SH-SY5Y (cell line): ENCODE results near the gene EDEM3.
A peak's percentile ranks its signal among the peaks of the same experiment; 100 is the strongest.

ENCODE experiments used
- GATA2 ChIP-seq: IDR thresholded peaks from 2 replicates; pipeline ENCODE4 v1.6.1; 2011; ENCODE audit warnings: mild to moderate bottlenecking, low read depth, low read length
- GATA3 ChIP-seq: IDR thresholded peaks from 2 replicates; pipeline ENCODE4 v1.6.1; 2011; ENCODE audit warnings: low read depth, mild to moderate bottlenecking, low read length, moderate library complexity

The EDEM3 gene

DNA sequence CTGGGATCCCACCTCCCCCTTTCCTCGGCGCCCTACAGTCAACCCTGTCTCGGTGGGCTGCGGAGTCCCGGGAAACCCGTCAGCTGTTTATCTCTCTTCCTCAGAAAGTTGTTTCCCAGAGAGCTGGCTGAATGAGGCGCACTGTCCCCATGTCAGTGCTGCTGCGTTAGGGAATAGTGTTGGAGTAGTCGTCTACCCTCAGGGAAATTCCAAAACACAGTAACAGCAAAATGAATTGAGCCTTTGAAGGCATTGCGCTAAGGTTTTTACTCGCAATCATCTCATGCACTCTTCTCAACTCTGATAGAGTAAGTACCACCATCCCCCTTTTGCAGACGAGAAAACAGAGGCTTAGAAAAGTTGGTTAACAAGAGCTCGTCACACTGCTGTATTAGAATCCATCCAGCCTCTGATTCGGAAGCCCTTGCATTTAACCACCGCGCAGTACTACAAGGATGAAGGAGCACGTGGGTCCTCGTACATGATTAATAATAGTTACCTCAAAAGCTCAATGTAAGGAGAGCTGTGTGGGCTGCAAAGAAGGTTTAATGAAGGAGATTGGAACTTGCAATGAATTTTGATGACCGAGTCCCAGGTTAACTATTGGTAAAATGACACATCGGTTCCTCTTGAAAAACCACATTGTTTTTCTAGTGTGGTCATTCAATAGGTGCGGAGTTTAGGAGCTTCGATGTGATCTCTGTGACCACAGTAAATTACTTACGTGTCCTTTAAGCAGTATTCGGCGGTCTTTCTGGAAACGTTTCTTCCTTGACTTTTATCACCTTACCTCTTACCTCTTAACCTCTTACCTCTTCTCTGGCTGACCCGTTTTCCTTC, 788 bp upstream of the EDEM3 start:
- TF ChIP-seq GATA2 (no peak), GATA3 (no peak)

DNA sequence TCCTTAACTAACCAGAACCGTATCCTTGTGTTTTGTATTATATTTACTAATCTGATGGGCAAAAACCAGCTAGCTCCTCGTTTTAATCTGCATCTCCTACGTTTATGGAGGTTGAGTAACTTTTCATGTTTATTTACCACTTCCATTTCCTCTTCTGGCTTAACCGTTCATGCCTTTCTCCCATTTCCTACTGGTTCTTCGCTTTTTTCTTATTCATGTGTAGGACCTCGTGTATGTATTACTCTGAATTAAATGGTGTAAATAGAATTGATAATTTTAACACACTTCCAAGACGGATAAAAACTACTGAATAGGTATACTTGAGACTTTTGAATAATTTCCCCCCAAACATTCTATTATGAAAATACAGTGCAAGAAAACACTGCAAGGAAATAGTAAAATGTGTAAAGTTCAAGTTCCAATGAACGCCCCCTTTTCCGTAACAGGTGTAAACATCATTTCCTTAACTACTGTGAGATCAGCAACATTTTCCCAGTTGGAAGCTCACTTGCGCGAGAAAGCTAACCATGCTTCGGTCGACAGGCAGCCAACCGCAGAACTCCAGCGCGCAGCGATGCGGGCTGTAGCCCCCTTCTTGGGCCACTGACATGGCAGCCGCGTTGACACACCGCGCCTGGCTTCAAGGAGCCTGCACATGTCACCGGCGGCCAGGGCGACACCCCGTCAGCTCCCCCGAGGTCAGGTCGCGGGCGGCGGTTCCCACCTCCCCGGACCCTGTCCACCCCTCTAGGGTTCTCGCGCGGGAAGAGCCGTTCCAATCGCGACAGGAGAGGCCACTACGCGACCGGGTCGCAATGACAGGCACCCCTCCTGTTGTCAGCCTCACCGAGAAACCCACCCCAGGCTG, 816 bp downstream of the EDEM3 start:
- TF ChIP-seq GATA2 (no peak; the same call in 1 of the 2 replicates), GATA3 (no peak)

DNA sequence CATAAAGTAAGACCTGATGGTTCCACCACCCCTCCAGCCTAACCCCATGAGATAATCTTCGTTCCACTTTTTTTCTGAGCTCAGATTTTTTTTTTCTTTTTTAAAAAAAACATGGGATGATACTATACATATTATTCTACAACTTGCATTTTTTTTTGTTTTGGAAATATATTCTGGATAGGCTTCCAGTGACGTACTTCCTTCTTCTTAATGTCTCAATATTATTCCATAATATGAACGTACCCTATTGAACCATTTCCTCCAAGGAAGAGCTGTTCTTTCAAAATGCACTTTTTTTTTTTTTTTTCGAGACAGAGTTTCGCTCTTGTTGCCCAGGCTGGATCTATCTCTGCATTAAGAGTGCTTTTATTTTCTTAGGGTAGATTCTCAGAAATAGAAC, 1.5 kb downstream of the EDEM3 start:
- TF ChIP-seq GATA2 (no peak), GATA3 (no peak)

DNA sequence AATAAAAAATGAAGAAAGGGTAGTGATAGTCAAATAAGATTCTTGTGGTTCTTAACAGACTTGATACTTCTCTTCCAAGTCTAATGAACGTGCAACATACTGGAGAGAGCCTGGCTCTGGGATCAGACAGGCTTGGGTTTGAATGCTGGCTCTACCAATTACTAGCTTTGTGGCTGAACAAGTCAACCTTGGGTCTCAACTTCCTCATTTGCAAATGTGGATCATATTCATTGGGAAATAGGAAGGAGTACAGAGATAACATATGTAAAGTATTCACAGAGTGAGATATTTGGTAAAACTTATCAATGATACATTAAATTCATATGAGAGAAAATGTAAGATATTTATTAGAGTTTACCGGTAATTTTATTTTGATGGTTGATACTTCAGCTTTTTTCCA, 2.0 kb downstream of the EDEM3 start:
- TF ChIP-seq GATA3 (no peak), GATA2 (no peak)

DNA sequence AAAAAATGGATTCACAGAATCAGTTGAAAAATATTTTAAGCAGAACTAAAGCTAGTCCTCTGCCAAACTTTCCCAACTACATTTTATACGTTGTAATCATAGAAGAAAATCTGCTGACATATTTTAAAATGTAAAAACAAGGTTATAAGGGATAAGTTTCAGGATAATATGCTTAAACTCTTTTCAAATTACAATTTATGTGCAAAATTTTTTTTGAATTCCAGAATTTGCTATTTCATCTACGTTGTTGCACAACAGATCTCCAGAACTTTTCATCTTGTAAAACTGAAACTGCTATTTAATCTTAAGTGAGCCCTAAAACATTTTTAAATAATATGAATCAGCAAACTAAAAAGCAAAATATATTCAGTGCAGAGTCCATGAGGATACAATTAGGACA, 5.9 kb downstream of the EDEM3 start:
- TF ChIP-seq GATA2 (no peak), GATA3 (no peak)

DNA sequence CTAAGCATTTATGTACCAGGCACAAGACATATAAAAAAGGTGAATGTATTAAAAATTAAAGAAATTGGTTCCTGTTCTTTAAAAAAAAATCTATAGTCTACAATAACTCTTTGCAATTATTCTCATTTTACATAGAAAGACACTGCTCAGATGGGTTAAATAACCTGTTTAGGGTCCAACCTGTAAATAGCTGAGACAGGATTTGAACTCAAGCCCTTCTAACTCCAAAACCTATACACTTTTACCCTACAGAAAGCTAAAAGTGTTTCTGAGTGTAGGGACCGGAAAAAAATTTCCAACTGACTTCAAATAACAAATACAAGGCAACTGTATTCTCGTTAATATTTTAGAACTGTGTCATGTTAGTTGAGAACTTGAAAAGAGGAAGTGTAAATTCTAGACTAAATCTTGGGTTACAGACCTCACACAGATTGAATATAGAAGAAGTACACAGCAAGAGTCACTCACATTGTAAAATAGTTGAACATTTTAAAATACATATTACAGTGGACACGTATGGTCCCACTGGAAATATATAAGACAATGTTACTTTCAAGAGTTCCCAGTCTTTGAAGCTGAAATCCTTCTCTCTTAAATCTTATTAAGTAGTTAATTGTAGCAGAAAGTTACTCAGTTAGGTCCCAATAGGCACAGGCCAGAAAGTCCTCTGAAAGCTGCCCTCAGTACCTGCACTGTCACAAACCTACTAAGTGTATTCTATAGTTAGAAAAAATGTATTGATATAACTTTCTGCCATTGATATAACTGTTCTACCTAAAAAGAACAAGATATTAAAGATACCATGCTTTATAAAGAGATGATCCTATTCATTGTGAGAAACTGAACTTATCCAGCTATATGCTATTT, 7.3 kb downstream of the EDEM3 start:
- TF ChIP-seq GATA2 (no peak), GATA3 (no peak)

DNA sequence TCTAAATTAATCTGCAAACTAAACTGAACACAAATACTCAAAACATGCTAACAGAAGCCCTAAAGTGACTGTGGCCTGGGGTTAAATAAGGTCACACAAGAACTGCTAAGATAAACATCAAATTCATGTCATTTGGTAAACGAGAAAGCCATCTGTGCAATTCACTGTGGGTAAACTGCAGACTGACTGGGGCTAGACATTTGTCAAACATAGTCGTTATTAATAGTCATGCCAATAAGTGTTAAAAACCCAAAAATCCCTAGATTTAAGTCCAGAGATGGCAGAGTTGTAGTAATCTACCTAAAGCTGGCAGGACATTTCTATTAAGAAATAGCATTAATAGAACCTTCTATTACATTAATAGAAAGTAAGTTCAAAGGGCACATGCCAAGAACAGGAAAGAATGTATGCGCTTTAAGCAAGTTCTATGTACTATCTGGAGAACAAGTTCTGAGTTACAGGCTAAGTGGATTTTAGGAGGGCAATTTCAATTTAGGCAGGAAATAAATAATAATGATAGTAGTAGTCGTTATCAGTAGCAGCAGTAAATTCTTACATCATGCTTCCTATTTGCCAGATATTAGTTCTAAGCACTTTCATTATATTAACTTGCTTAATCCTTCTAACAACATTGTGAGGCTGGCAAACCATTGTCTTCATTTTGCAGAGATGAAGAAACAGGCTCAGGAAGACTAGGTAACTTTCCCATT, 8.6 kb downstream of the EDEM3 start:
- TF ChIP-seq GATA3 (peak; percentile 77), GATA2 (peak; percentile 68; the same call in 1 of the 2 replicates)

DNA sequence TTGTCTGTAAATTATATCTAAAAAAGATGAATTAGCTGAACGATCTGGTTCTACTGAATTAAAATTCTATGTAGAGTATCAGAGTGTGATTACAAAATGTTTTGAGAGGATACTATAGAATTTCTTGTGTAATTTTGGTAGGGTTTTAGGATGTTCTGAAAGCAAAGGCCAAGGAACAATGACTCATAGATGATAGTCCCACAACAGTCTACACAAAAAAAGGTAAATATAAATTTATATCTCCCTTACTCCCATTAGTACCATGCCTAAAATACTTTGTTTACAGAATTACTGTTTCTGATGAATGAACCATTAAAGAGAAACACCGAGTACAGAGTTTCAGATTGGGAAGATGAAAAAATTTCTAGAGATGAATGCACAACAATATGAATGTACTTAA, 9.5 kb downstream of the EDEM3 start:
- TF ChIP-seq GATA3 (no peak), GATA2 (no peak)

DNA sequence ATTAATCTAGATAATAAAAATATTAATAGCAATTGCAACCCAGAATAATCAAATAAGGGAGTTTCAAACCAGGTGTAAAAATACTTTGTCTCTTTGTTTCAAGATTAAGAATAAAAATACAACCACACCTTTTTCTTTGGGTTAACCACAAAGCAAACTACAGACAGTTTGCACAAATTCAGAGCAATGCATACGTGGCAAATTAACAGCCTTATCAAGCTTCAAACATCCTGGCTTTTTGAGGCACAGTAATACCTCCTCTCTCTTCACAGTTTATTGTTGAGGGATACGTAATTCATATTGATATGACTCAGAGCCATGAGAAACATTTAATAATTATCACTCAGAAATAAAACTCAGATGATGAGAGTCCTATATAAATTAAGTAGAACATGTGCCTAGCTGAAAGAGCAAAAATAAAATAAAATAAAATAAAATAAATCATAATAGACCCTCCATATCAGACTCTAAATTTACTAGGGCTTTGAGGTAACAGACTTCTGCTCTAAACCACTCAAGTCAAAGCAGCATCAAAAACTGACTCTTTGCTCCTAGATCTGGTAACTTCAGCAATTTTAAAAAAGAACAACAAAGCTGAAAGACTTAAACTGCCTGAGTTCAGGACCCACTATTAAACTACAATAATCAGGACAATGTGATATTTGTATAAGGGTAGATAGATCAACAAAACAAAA, 11.4 kb downstream of the EDEM3 start:
- TF ChIP-seq GATA2: no peak
- no peak for TF ChIP-seq GATA3

DNA sequence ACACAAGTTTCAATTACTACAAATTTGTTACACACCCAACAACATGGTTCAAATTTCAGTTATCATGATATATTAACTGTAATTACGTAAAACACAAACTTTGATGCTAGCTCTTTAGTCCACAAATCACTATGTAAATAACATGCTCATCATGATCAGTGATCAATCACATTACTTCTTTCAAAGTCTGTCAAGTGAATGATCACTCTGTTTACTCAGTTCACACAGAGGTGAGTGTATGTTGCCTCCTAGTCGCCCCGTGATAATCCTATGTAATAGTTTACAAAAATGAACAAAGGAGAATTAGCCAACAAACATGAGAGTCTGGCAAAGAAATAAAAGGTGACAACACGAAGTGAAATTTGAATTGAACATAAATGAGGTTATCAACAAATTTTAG, 14.3 kb downstream of the EDEM3 start:
- TF ChIP-seq GATA3: no peak
- TF ChIP-seq GATA2: no peak

DNA sequence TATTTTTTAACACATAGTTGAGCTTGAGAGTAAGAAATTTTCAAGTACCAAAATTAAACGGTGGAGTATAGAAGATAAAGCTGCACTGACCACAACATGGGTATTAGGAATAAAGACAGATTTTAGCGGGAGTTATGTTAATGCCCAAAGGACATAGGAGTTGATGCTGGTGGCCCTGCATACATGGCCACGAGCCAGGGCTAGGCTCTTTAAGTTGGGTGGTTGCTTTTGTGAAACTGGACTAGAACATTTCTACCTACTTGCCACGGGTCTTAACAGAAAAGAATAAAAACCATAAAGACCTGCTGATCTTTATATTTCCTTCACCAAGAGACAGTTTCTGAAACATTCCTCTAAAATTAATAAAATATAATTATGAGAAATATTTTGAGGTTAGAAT, 14.9 kb downstream of the EDEM3 start:
- TF ChIP-seq GATA2: no peak
- TF ChIP-seq GATA3: no peak

DNA sequence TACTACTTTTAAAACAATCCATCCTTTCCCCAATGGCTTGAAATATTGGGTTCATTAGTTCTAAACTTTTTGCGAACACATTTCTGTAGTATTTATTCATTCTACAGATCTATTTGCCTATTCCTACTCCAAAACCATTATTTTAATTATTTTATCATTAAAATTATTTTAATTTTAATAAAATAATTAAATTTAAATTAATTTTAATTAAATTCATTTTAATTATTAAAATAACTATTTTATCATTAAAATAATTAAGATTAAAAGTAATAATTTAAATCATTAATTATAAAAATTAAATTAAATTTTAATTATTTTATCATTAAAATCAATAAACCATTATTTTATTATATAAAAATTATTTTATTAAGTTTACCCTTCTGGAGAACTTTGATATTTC, 15.6 kb downstream of the EDEM3 start:
- TF ChIP-seq GATA3 (no peak), GATA2 (no peak)

DNA sequence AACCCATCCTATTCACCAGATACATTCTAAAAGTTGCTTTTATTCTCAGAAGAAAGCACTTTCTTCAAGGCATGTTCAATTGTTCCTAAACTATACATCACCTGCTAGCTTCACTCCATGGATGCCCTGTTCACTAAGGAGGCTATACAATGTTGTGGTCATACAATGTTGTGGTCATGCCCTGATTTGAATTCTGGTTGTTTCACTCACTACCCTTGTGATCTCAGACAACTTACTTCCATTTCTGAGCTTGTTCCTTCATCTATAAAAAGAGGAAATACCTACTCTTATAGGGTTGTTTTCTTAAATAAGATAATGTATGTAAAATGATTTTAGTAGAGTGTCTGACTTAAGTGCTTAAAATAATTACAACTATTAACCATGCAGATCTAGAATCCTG, 19.7 kb downstream of the EDEM3 start:
- no peak for TF ChIP-seq GATA3
- TF ChIP-seq GATA2: no peak

DNA sequence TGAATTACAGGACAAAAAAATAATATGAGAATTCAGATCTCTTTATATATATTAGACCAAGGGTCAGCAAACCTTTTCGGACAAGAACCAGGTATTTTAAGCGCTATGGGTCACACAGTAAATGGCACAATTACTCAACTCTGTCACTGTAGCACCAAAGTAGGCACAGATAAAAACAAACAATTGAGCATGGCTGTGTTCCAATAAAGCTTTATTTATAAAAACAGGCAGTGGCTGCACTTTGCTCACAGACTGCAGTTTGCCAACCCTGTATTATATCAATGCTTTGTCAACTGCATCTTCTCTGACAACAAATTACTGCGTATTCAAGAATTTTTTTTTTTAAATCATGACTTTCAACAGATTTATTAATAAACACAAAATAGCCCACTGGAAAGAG, 29.8 kb downstream of the EDEM3 start:
- TF ChIP-seq GATA2: no peak
- TF ChIP-seq GATA3: no peak
